ENCODE results near the gene EFNB2.

DNA sequence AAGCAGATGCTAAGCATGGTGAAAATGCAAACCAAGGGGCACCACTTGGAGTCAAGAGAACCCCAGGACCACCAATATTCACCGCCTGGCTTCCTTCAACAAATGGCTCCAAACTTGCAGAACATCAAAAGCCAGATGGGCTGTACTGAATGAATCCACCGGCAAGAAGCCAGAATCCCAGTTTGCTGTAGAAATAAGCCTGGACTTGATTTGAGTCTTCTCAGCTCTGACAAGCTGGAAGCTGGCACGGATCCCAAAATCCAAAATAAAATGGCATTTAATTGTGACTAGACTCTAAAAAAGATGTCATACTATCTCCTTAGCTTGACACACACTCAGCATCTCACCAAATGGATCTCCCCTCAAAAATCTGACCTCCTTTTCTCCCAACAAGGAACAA lies 11.9 kb downstream of the EFNB2 start:
- TF ChIP-seq POLR2AphosphoS5 (IDR thresholded peaks at IDR 0.05; ENCODE audit: low read depth, low read length) (no peak), CTCF (IDR thresholded peaks at IDR 0.05) (no peak), TCF7L2 (IDR thresholded peaks at IDR 0.05; ENCODE audit: low read depth, low read length) (no peak)
- TF ChIP-seq, protein P1, sequence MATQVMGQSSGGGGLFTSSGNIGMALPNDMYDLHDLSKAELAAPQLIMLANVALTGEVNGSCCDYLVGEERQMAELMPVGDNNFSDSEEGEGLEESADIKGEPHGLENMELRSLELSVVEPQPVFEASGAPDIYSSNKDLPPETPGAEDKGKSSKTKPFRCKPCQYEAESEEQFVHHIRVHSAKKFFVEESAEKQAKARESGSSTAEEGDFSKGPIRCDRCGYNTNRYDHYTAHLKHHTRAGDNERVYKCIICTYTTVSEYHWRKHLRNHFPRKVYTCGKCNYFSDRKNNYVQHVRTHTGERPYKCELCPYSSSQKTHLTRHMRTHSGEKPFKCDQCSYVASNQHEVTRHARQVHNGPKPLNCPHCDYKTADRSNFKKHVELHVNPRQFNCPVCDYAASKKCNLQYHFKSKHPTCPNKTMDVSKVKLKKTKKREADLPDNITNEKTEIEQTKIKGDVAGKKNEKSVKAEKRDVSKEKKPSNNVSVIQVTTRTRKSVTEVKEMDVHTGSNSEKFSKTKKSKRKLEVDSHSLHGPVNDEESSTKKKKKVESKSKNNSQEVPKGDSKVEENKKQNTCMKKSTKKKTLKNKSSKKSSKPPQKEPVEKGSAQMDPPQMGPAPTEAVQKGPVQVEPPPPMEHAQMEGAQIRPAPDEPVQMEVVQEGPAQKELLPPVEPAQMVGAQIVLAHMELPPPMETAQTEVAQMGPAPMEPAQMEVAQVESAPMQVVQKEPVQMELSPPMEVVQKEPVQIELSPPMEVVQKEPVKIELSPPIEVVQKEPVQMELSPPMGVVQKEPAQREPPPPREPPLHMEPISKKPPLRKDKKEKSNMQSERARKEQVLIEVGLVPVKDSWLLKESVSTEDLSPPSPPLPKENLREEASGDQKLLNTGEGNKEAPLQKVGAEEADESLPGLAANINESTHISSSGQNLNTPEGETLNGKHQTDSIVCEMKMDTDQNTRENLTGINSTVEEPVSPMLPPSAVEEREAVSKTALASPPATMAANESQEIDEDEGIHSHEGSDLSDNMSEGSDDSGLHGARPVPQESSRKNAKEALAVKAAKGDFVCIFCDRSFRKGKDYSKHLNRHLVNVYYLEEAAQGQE (IDR thresholded peaks at IDR 0.05; ENCODE audit: insufficient read depth in 1 of 2, low read depth in 2 of 2, low read length in 1 of 2), result no peak
